NCI-H774 (cell line): ENCODE data around the gene PCDHGC5.

Experiments used
- DNase-seq: peaks from one replicate; lab custom pipeline; 2025; lab: John Stamatoyannopoulos, UW

Gene PCDHGC5

GRCh38 chr5:141490771-141491170 lies 1.9 kb downstream of the PCDHGC5 start:
- no peak for DNase-seq

- DNase-seq = no peak
Measured at GRCh38 chr5:141491323-141492167, 2.7 kb downstream of the PCDHGC5 start.

DNA sequence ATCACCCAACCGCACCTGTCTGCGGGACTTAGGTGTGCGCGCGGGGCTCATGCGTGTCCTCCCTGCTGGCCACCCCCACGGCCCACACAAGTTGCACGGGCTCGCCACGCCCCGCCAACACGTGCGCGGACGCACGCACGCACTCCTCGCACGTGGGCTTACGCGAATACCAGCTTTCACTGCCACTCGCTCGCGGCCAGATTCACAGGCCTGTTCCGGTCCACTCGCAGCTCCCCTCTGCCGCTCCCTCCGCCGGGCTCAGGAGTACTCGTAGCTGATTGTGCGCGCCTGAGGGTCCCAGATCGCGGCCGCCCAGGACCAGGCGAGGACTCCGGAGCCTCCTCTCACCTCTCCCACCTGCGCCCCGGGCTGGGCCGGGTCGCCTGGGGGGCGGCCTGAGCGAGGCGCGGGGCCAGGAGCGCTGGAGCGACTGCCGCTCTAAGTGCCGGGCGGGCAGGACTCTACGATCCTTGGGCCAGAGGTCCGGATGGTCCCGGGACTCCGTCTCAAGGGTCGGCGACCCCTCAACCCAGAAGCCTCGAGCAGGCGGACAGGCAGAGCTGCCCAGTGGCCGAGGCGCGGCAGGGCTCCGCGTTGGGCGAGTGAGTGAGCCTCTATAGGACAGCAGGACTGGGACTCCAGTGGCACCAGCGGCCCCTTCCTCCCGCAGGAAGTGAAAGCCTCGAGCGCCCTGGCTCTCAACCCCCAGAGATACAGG lies 3.4 kb downstream of the PCDHGC5 start:
- no peak for DNase-seq

- no peak for DNase-seq
Measured at GRCh38 chr5:141493500-141494422, 4.9 kb downstream of the PCDHGC5 start.

- no peak for DNase-seq
Measured at GRCh38 chr5:141494761-141495452, 6.0 kb downstream of the PCDHGC5 start.

DNA sequence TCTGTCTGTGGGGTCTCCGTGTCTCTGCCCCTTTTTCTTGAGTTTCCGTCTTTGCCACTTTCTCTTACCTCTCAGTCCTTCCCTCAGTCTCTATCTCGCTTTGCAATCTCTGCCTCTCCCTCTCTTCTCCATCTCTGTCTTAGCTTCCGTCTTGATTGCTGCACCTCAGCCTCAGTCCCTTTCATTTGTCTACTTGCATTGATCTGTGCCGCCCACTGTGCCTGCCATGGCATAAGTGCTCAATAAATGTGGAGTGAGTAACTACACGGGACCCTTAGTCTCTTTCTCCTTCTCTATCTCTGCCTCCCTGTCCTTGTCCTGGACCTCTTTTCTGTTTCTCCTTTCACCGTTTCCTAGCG lies 6.6 kb downstream of the PCDHGC5 start:
- DNase-seq = no peak

- no peak for DNase-seq
Measured at GRCh38 chr5:141496038-141496437, 7.2 kb downstream of the PCDHGC5 start.

- DNase-seq = no peak
Measured at GRCh38 chr5:141501761-141502160, 12.9 kb downstream of the PCDHGC5 start.

DNA sequence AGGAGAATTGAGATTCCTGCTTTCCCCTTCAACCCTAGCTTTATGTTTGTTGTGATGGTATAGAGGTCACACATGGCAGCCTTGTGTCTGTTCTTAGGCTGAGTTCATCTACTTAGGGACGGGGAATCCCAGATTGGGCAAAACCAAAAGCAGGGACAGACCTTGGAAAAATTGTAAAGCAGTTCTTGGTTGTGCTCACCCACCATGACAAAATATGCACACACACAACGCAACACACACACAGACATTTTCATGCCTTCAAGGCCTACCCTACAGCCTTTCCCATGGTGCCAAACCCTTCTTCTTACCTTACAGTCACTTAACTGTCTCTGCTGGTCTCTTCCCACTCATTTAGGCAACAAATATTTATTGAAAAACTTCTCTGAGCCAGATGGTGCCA lies 14.8 kb downstream of the PCDHGC5 start:
- DNase-seq = no peak

DNA sequence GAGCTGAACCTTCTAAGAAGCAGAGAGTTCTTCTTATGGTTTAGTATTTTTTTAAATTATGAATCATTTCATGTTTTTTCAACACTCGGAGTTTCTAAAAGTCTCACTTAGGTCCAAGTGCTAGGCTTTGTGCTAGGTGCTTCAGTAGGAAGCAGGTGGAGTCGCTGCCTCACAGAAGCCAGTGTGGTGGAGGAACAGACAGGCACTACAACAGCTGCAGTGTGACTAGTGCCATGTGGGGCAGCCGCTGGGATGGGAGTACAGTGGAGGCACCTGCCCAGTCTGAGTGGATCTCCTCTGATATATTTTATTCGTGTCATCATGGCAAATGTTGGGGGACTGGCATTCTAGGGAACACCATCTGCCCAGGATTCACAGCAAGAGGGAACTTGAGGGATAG lies 15.3 kb downstream of the PCDHGC5 start:
- DNase-seq = no peak

DNA sequence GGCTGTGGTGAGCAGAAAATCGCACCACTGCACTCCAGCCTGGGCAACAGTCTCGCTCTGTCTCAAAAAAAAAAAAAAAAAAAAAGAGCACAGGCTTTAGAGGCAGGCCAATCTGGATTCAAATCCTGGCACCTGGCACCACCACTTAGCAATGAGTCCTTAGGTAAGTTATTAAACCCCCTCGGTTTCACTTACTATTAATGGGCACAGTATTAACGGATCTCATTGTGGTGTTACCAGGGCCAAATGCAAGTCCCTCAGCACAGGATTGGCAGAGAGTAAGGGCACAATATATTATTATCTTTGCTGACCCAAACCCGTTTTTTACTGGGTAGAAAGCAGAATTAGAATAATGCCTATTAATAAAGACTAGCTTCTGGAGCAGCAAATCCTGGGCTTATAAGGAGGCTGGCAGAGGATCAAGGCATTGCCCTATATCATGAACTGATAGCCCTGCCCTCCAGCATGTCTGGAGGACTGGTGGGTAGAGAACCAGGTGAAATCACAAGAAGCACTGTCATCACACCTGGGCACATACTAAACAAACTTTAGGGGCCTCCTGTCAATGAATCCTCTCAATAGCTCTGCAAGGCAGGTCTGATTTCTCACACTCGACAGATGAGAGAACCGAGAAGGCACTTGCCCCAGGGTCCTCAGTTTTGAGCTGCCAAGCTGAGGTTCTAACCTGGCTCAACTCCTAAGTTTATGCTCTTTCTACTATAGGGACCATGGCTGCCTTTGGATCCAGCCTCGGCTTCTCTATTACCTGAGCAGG lies 17.7 kb downstream of the PCDHGC5 start:
- no peak for DNase-seq

DNA sequence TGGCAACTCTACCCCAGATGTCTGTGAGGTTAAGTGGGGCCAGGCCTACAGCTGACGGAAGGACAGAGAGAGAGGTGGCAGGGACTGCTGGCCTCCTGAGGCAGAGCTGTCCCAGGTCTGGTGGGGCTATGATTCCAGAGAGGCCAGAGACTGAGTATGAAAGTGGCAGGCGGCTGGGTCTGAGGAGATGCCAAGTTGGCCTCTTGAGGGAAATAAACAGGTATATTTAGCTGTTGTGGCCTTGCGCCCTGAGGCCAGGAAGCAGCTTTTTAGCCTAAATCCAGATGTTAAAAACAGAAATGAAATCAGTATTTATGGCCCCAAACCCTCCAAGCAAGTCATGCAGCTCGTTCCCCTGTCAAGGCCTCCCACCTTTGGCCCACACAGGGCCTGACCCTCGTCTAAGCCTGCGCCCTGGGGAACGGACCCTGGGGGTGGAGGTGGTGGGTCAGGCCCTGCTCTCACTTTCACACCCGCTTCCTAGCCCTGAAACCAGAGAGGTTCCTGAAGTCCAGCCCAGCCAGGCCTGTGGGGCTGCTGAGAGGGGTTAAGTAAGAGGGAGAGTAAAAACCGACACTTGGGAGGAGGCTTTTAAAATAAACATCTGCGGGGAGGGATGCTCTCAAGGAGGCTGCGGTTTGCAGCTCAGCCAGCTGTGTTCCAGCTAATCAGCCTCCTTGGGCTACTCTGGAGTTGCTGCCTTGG lies 18.7 kb downstream of the PCDHGC5 start:
- DNase-seq = no peak

GRCh38 chr5:141508440-141508797 lies 19.5 kb downstream of the PCDHGC5 start:
- DNase-seq = no peak

DNA sequence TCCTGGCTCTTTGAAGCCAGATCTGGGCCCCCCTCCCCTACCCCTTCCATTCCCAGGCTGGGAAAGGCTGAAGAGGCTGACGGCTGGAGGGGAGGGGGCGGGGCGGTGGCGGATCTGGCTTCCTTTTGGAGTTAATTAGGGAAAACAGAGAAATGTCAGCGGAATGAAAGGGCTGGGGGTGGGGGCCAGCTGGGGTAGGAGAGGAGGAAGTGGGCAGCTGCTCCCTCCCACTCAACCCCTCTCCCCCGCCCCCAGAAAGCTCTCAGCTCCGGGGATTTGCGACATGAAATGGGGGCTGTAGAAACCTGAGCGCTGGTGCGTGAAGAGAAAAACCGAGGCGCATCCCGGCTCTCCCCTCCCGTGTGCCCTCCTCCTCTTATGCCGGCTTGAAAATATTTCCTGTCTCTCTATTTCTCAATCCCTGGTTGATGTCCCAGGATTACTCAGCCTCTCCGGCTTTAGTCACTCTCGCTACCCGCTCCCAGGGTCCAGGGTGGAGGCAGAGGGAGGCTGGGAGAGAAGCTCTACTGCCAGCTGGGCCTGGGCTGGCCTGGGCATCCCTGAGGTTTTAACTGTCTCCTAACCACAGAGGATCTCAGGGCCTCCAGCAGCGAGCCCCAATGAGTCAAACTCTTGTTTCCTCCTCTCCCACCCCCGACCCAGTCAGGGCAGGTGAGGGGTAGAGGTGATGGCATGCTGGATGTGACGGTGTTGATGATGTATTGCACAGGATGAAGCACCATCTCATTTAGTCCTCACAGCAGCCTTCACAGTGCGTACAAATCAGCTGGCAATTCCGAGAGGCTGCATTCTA lies 20.1 kb downstream of the PCDHGC5 start:
- DNase-seq = no peak

DNA sequence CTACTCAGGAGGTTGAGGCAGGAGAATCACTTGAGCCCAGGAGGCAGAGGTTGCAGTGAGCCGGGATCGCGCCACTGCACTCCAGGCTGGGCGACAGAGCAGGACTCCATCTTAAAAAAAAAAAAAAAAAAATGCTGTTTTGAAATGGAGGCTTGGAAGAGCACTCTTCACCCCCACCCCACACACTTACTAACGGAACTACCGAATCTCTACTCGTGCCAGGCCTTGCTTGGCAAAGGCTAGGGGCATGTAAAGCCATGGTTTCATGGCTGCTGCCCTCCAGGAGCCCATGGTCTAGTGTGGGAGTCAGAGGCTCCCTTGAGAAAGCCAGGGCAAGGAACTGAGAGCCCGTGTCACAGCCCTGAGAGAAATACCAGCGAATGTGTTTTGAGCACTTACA lies 21.3 kb downstream of the PCDHGC5 start:
- no peak for DNase-seq

DNA sequence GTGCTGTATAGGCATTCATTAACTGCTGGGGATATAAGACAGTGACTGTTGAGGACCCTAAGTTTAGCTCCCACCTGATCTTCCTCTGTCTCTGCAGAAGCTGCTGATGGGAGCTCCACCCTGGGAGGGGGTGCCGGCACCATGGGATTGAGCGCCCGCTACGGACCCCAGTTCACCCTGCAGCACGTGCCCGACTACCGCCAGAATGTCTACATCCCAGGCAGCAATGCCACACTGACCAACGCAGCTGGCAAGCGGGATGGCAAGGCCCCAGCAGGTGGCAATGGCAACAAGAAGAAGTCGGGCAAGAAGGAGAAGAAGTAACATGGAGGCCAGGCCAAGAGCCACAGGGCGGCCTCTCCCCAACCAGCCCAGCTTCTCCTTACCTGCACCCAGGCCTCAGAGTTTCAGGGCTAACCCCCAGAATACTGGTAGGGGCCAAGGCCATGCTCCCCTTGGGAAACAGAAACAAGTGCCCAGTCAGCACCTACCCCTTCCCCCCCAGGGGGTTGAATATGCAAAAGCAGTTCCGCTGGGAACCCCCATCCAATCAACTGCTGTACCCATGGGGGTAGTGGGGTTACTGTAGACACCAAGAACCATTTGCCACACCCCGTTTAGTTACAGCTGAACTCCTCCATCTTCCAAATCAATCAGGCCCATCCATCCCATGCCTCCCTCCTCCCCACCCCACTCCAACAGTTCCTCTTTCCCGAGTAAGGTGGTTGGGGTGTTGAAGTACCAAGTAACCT lies 22.1 kb downstream of the PCDHGC5 start:
- no peak for DNase-seq

- DNase-seq = no peak
Measured at GRCh38 chr5:141511771-141512325, 23.0 kb downstream of the PCDHGC5 start.

DNA sequence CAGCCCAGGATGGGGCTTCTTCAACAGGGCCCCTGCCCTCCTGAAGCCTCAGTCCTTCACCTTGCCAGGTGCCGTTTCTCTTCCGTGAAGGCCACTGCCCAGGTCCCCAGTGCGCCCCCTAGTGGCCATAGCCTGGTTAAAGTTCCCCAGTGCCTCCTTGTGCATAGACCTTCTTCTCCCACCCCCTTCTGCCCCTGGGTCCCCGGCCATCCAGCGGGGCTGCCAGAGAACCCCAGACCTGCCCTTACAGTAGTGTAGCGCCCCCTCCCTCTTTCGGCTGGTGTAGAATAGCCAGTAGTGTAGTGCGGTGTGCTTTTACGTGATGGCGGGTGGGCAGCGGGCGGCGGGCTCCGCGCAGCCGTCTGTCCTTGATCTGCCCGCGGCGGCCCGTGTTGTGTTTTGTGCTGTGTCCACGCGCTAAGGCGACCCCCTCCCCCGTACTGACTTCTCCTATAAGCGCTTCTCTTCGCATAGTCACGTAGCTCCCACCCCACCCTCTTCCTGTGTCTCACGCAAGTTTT lies 23.6 kb downstream of the PCDHGC5 start:
- peak; percentile 5 for DNase-seq
